Measurements from ENCODE around the gene CDH15. TPM values are rescaled to one million over a fixed set of nuclear protein-coding genes. Genes with fewer than 3 reads are reported as not detected.

The CDH15 gene
- total and polyA plus RNA-seq, 9 of the 15 experiments (the other 6 are each of a cell fraction or from before 2014, with no cell fraction given): 0.07 to 0.18 TPM; not detected in 7

DNA sequence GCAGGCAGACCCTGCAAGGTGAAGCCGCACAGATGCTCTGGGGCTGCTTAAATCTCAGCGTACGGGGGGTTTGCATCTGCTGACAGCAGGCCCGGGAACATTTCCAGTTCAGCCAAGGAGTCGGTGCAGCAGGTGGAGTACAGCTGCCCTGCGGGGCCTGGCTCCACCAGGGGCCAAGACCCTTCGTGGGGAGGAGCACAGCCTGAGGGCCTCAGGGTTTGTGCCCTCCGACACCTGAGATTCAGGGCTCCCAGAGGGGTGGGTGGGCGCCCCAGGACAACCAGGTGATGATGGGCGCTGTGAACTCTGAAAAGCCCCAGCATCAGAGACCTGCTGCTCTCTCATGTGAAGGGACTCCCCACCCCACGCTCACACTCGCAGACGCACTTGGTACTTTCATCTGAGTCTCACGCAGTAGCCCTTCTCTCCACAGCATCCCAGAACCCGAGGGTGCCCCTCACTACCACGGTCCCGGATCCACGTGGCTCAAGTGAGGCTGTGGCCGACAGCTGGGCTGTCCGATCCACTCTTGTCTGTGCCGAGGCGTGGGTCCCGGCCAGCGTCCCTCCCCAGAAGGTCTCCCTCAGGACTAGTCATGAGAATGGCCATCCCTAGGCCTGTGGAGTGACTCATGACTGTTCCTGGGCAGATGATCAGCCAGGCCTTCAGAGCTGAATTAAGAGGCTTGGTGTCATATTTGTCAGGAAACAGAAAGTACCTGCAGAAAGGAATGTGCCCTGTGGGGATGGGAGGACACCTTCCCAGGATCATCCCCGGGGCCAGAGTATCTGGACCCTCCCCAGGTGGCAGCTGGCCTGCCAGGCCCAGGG, 48.3 kb upstream of the CDH15 start:
- Histone ChIP-seq H3K4me1 (replicated peaks in 1 of 2; ENCODE audit: control insufficient read depth in 2 of 2, insufficient read depth in 2 of 2, low read length in 2 of 2) (peaks cover 0 to 23% of the 10 kb centered on the region in 2 experiments; a peak in 2 of 5 replicates), H3K9ac (ENCODE audit: insufficient read depth in 1 of 2, low read depth in 2 of 2, low read length in 2 of 2) (no peak overlapping the region; a peak in 1 of 4 replicates), H2AFZ (ENCODE audit: low read depth, low read length) (no peak overlapping the region), H3K27me3 (ENCODE audit: control insufficient read depth in 2 of 2, insufficient read depth in 2 of 2, low read length in 2 of 2) (no peaks in the 10 kb centered on the region), H3K4me2 (ENCODE audit: insufficient read depth, low read length) (no peak overlapping the region), H3K4me3 (no peak overlapping the region), H3K9me3 (replicated peaks; ENCODE audit: control insufficient read depth, insufficient read depth, low read depth, low read length) (peaks cover 2% of the 10 kb centered on the region), H3K27ac (ENCODE audit: extremely low read depth, low read depth, low read length) (no peak overlapping the region; the same call in 2 of the 3 replicates), H4K20me1 (replicated peaks; ENCODE audit: control insufficient read depth, insufficient read depth, low read length) (no peaks in the 10 kb centered on the region), H3K36me3 (ENCODE audit: control insufficient read depth, insufficient read depth, low read length) (peaks cover 44% of the 10 kb centered on the region; the same call in 2 of the 3 replicates), H3K9me1 (ENCODE audit: control insufficient read depth, insufficient read depth, low read length) (no peaks in the 10 kb centered on the region), H3K79me2 (ENCODE audit: control insufficient read depth, insufficient read depth, low read length) (no peaks in the 10 kb centered on the region)
- DNase-seq (ENCODE audit: extremely low read depth in 1 of 4, low spot score in 3 of 4): no peak
- BruUV-seq (replicated peaks): no TSS peak
- CTCF ChIA-PET (ENCODE audit: low intra/inter-chr PET ratio): no interaction called here
- no peak for ATAC-seq
- intact Hi-C loops (cut with micrococcal nuclease) (no loop called here), in situ Hi-C loops (cut with MboI) (no loop called here)
- no peak for FAIRE-seq
- TF ChIP-seq TCF7 (IDR thresholded peaks at IDR 0.05; ENCODE audit: borderline replicate concordance): no peak
- no peak for TF ChIP-seq BRD9 (IDR thresholded peaks at IDR 0.05; ENCODE audit: low read depth, partially characterized antibody)
- no peak for TF ChIP-seq SAFB2 (IDR thresholded peaks at IDR 0.05; ENCODE audit: borderline replicate concordance, low read depth, low read length, severe bottlenecking)
- WGBS (ENCODE audit: insufficient coverage, low coverage, missing lambda C conversion rate): 88% methylated on average over 18 of the region's 25 CpGs
- POLR2A ChIA-PET: no interaction called here

DNA sequence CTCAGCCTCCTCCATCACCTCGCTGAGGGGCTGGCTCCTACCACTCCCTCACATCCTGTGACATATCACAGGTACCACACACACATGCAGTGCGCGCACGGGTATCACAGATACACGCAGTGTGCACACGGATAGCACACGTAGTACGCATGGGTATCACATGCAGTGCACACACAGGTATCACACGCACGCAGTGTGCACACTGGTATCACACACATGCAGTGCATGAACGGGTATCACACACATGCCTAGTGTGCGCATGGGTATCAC, 47.8 kb upstream of the CDH15 start:
- no peak for FAIRE-seq
- Histone ChIP-seq H3K27ac (ENCODE audit: extremely low read depth, low read depth, low read length) (no peak overlapping the region; the same call in 2 of the 3 replicates), H3K4me2 (ENCODE audit: insufficient read depth, low read length) (no peak overlapping the region), H3K9ac (ENCODE audit: insufficient read depth in 1 of 2, low read depth in 2 of 2, low read length in 2 of 2) (no peak overlapping the region), H2AFZ (ENCODE audit: low read depth, low read length) (no peak overlapping the region), H3K27me3 (ENCODE audit: control insufficient read depth in 2 of 2, insufficient read depth in 2 of 2, low read length in 2 of 2) (no peaks in the 10 kb centered on the region), H3K36me3 (ENCODE audit: control insufficient read depth, insufficient read depth, low read length) (peaks cover 39% of the 10 kb centered on the region; the same call in 2 of the 3 replicates), H3K79me2 (ENCODE audit: control insufficient read depth, insufficient read depth, low read length) (no peaks in the 10 kb centered on the region), H3K9me1 (ENCODE audit: control insufficient read depth, insufficient read depth, low read length) (no peaks in the 10 kb centered on the region), H3K9me3 (replicated peaks; ENCODE audit: control insufficient read depth, insufficient read depth, low read depth, low read length) (peaks cover 2% of the 10 kb centered on the region), H4K20me1 (replicated peaks; ENCODE audit: control insufficient read depth, insufficient read depth, low read length) (no peaks in the 10 kb centered on the region), H3K4me3 (no peak overlapping the region), H3K4me1 (replicated peaks in 1 of 2; ENCODE audit: control insufficient read depth in 2 of 2, insufficient read depth in 2 of 2, low read length in 2 of 2) (peaks cover 0 to 18% of the 10 kb centered on the region in 2 experiments; a peak in 2 of 5 replicates)
- ATAC-seq: no peak
- intact Hi-C loops (cut with micrococcal nuclease) (no loop called here), in situ Hi-C loops (cut with MboI) (no loop called here)
- 96% methylated on average over 12 of the region's 12 CpGs for WGBS (ENCODE audit: insufficient coverage, low coverage, missing lambda C conversion rate)
- TF ChIP-seq DIDO1 (tag; IDR thresholded peaks at IDR 0.05; ENCODE audit: low read depth): no peak
- TF ChIP-seq, protein P1, sequence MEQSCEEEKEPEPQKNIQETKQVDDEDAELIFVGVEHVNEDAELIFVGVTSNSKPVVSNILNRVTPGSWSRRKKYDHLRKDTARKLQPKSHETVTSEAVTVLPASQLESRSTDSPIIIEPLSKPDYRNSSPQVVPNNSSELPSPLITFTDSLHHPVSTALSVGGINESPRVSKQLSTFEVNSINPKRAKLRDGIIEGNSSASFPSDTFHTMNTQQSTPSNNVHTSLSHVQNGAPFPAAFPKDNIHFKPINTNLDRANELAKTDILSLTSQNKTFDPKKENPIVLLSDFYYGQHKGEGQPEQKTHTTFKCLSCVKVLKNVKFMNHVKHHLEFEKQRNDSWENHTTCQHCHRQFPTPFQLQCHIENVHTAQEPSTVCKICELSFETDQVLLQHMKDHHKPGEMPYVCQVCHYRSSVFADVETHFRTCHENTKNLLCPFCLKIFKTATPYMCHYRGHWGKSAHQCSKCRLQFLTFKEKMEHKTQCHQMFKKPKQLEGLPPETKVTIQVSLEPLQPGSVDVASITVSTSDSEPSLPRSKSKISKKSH (CRISPR knock-in tag; IDR thresholded peaks at IDR 0.05): no peak
- TF ChIP-seq ETV6 (IDR thresholded peaks at IDR 0.05; ENCODE audit: borderline replicate concordance in 1 of 2, low read depth in 2 of 2, low read length in 1 of 2): no peak
- no peak for TF ChIP-seq ETV6 (CRISPR knock-in tag; IDR thresholded peaks at IDR 0.05; ENCODE audit: borderline replicate concordance)
- no peak for TF ChIP-seq SP2 (IDR thresholded peaks at IDR 0.05; ENCODE audit: extremely low read depth, low read depth, low read length, poor library complexity, severe bottlenecking)
- DNase-seq (ENCODE audit: extremely low read depth in 1 of 4, low spot score in 3 of 4): no peak
- POLR2A ChIA-PET: no interaction called here
- BruUV-seq (replicated peaks): no TSS peak
- CTCF ChIA-PET (ENCODE audit: low intra/inter-chr PET ratio): no interaction called here

Measured in K562 (cell line).